Right atrium auricular region (tissue), 2 donors: ENCODE data around the gene MLN. TPM values are rescaled to one million over a fixed set of nuclear protein-coding genes. Genes with fewer than 3 reads are reported as not detected.

ENCODE experiments used
- DNase-seq: peaks from one replicate; pipeline ENCODE4 v3.0.0-alpha.2; 2019; ENCODE audit warnings: low spot score
- H3K27ac ChIP-seq, 2 donors: fragments of 200-600 bp; sonication (generic); 1 replicate in 1 of 2; 2 replicates in 1 of 2; pipeline ENCODE4 v1.5.1; 2016 to 2019
- H3K27me3 ChIP-seq, 2 donors: fragments of 200-600 bp; sonication (generic); one replicate each; pipeline versions ENCODE4 v1.5.1 to v1.6.0; 2017 to 2019
- H3K36me3 ChIP-seq: fragments of 200-600 bp; sonication (generic); one replicate; pipeline ENCODE4 v1.5.1; 2016
- H3K4me1 ChIP-seq, 2 donors: fragments of 200-600 bp; sonication (generic); one replicate each; pipeline versions ENCODE4 v1.5.1 to v1.6.0; 2017 to 2019
- H3K4me3 ChIP-seq, 2 donors: fragments of 200-600 bp; sonication (generic); 1 replicate in 1 of 2; 2 replicates in 1 of 2; pipeline ENCODE4 v1.5.1; 2017 to 2019; ENCODE audit warnings: mild to moderate bottlenecking in 1 of 2, moderate library complexity in 1 of 2
- H3K9me3 ChIP-seq, 2 donors: fragments of 200-600 bp; sonication (generic); one replicate each; pipeline ENCODE4 v1.5.1; 2019
- total RNA-seq, 2 donors: library from RNA; depleted of rRNA; stranded (reverse); fragments of >200 nt; gene quantifications; one replicate each; pipeline ENCODE4 v1.1.0, GENCODE V29; 2016
- TF ChIP-seq, protein P1 (sequence below), 2 donors: fragments of 200-600 bp; sonication (generic); IDR thresholded peaks; one replicate each; pipeline ENCODE4 v1.5.1; 2019; ENCODE audit warnings: antibody characterized with exemption in 2 of 2

MLN gene, protein sequence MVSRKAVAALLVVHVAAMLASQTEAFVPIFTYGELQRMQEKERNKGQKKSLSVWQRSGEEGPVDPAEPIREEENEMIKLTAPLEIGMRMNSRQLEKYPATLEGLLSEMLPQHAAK
- not detected for total RNA-seq

DNA sequence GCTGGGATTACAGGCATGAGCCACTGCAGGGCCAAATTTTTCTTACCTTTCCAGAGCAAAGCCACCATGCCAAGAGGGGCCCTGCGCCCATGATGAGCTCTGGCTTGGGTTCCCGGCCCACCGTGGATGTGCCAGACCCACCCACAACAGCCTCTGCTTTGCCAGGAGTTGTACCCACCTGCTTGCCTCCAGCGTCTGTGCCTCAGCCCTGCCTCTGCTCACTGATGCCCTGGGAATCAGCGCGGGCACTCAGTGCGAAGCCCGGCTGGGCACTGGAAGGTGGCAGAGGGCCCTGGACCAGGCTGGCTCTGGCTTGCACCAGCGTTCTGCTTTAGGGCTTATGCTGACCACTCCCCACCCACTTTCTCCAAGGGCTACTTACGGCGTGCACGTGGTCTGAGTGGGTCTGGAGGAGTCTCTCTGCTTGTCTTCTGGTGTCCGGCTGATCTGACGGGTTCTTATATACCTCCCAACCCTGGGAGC is at the start of gene MLN:
TSS of gene MLN (minus strand) at position 433 of the 483 bp plus-strand sequence. CDS start 2,840 bp downstream, outside the sequence.
- no peak within 1 kb of the TSS for H3K4me3 ChIP-seq
- H3K27me3 ChIP-seq: no peaks in the 10 kb centered on the region
- H3K9me3 ChIP-seq: no peaks in the 10 kb centered on the region
- TF ChIP-seq, protein P1, sequence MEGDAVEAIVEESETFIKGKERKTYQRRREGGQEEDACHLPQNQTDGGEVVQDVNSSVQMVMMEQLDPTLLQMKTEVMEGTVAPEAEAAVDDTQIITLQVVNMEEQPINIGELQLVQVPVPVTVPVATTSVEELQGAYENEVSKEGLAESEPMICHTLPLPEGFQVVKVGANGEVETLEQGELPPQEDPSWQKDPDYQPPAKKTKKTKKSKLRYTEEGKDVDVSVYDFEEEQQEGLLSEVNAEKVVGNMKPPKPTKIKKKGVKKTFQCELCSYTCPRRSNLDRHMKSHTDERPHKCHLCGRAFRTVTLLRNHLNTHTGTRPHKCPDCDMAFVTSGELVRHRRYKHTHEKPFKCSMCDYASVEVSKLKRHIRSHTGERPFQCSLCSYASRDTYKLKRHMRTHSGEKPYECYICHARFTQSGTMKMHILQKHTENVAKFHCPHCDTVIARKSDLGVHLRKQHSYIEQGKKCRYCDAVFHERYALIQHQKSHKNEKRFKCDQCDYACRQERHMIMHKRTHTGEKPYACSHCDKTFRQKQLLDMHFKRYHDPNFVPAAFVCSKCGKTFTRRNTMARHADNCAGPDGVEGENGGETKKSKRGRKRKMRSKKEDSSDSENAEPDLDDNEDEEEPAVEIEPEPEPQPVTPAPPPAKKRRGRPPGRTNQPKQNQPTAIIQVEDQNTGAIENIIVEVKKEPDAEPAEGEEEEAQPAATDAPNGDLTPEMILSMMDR (IDR thresholded peaks at IDR 0.05): no peak
- DNase-seq: no peak
- no peaks in the 10 kb centered on the region for H3K36me3 ChIP-seq
- H3K27ac ChIP-seq: no peak within 1 kb of the TSS
- no peaks in the 10 kb centered on the region for H3K4me1 ChIP-seq

DNA sequence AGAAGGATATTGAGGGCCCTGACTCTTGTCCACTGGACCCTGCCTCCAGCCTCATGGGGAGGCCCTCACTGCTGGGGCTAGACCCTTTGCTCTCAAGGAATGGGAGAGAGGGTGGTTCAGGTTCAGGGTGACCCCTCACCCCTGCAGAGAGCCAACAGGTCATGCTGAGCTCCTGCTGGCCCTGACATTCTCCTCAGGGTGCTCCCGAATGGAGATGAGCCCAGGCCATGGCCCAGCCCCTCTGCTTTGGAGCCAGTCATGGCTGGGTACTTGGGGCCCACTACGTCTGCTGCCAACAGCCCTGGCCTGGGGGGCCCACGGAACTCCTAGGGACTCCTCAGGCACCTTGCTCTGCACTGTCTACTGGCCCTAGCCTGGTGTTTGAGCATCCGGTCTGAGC is 49.2 kb upstream of the MLN start:
- H3K27me3 ChIP-seq: no peaks in the 10 kb centered on the region
- no peaks in the 10 kb centered on the region for H3K4me1 ChIP-seq
- no peak overlapping the region for H3K4me3 ChIP-seq
- H3K27ac ChIP-seq: no peak overlapping the region
- TF ChIP-seq, protein P1 (IDR thresholded peaks at IDR 0.05): no peak
- DNase-seq: no peak
- no peaks in the 10 kb centered on the region for H3K36me3 ChIP-seq
- H3K9me3 ChIP-seq: no peaks in the 10 kb centered on the region

DNA sequence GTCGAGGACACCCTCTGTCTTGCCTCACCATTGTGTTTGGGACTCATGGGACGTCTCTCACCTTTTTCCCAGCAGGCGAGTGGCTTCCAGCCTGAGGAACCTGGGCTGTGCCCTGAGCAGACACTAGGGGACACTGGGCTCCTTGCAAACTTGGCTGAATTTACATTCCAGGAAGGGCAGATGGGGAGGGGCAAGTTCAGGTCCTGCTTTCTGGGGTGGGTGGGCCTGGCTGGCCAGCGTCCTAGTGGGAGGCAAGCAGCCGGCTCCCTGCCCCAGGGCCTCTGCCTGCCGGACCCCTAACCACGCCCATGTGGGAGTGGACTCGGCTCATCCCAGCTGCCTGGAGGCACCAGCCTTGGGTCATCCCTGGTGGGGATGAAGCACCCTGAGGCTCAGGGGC is 48.2 kb upstream of the MLN start:
- no peaks in the 10 kb centered on the region for H3K27me3 ChIP-seq
- DNase-seq: no peak
- no peaks in the 10 kb centered on the region for H3K9me3 ChIP-seq
- no peaks in the 10 kb centered on the region for H3K4me1 ChIP-seq
- no peak overlapping the region for H3K27ac ChIP-seq
- no peak overlapping the region for H3K4me3 ChIP-seq
- TF ChIP-seq, protein P1 (IDR thresholded peaks at IDR 0.05): peak in 1 of 2 donors; percentile 47
- no peaks in the 10 kb centered on the region for H3K36me3 ChIP-seq

DNA sequence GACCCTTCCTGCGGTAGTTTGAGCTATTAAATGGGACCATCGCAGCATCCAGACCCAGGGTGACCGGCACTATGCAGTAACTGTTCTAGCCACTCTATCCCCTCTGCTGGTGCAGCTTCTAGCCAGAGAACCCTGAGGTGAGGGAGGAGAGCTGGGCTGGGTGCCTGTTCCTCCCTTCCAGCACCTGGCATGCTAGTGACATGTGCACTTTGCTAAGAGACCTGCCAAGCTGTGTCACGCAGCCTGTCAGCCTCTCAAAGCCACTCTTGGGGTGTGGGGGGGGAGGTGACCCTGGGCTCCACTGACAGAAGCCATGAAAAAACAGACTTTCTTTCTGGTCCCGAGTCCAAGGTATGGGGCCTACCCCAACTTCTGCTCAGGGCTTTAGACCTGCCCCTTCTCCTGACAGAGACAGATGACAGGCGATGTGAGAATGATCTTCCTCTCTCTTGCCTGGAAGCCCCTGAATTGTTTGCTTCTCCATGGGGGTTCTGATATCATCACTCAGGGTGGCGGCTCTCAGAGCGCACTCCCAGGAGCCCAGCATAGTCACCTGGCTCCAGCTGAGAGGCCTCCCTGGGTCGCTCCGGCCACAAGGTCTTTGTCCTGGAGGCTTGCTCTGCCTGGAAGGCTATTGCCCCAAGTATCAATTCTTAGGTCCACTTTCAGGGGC is 47.2 kb upstream of the MLN start:
- Histone ChIP-seq H3K27me3 (no peaks in the 10 kb centered on the region), H3K36me3 (no peaks in the 10 kb centered on the region), H3K9me3 (no peaks in the 10 kb centered on the region), H3K4me3 (no peak overlapping the region), H3K4me1 (no peaks in the 10 kb centered on the region), H3K27ac (no peak overlapping the region)
- DNase-seq: no peak
- TF ChIP-seq, protein P1 (IDR thresholded peaks at IDR 0.05): no peak

DNA sequence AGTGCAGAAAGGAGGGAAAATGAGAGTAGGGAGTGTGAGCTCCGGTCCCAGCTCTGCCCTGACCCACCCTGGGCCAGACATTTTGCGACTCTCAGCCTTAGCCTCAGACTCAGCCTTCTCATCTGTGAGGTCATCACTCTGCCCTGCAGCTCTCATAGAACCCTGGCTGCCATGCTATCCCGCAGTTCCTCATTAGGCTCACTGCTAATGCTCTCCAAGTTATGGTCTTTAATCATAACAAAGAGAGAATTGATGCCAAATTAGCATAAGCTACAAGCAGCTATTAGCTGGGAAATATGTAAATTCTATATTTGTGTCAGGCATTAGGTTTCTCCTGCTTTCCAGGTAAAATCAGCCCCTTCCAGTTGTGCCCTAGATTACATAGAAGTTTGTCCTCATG is 46.5 kb upstream of the MLN start:
- no peaks in the 10 kb centered on the region for H3K27me3 ChIP-seq
- DNase-seq: no peak
- H3K9me3 ChIP-seq: no peaks in the 10 kb centered on the region
- H3K4me3 ChIP-seq: no peak overlapping the region
- no peaks in the 10 kb centered on the region for H3K36me3 ChIP-seq
- H3K4me1 ChIP-seq: no peaks in the 10 kb centered on the region
- no peak overlapping the region for H3K27ac ChIP-seq
- TF ChIP-seq, protein P1 (IDR thresholded peaks at IDR 0.05): no peak
